HL-60 (cell line): ENCODE measurements around the gene GRID1.

Experiments
- GABPA ChIP-seq: IDR thresholded peaks from 2 replicates; pipeline ENCODE4 v1.6.1; 2012; ENCODE audit warnings: low read depth
- POLR2AphosphoS5 ChIP-seq: IDR thresholded peaks from 2 replicates; pipeline ENCODE4 v1.6.1; 2012; ENCODE audit warnings: low read depth
- SPI1 ChIP-seq: IDR thresholded peaks from 2 replicates; pipeline ENCODE4 v1.6.1; 2012; ENCODE audit warnings: low read depth, mild to moderate bottlenecking, borderline replicate concordance
- TF ChIP-seq, protein P1 (sequence below): IDR thresholded peaks from 2 replicates; pipeline ENCODE4 v1.6.1; 2012; ENCODE audit warnings: low read depth; ENCODE audit not compliant: insufficient replicate concordance
- TF ChIP-seq, protein P2 (sequence below): IDR thresholded peaks from one replicate; pipeline ENCODE4 v1.5.1; 2011; ENCODE audit warnings: low read length, control low read depth, inconsistent platforms; ENCODE audit not compliant: insufficient read depth

DNA sequence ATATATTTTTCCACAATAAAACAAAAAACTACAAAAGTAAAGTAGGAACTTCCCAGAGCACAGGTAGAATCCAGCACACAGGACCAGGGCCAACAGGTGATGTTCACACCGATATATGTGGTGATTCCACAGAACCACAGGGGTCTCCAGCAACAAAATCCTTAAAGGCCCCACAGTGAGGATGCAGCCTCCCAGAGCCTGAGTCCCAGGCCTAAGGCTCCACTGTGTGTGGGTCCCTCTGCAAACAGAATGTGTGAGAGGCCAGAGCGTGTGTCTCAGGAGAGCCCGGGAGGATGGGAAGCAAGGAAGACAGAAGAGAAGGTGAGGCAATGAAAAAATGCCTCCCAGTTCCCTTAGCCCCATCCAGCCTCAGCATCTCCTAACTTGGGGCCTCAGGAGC lies 173.9 kb downstream of the GRID1 start:
- TF ChIP-seq, protein P1, sequence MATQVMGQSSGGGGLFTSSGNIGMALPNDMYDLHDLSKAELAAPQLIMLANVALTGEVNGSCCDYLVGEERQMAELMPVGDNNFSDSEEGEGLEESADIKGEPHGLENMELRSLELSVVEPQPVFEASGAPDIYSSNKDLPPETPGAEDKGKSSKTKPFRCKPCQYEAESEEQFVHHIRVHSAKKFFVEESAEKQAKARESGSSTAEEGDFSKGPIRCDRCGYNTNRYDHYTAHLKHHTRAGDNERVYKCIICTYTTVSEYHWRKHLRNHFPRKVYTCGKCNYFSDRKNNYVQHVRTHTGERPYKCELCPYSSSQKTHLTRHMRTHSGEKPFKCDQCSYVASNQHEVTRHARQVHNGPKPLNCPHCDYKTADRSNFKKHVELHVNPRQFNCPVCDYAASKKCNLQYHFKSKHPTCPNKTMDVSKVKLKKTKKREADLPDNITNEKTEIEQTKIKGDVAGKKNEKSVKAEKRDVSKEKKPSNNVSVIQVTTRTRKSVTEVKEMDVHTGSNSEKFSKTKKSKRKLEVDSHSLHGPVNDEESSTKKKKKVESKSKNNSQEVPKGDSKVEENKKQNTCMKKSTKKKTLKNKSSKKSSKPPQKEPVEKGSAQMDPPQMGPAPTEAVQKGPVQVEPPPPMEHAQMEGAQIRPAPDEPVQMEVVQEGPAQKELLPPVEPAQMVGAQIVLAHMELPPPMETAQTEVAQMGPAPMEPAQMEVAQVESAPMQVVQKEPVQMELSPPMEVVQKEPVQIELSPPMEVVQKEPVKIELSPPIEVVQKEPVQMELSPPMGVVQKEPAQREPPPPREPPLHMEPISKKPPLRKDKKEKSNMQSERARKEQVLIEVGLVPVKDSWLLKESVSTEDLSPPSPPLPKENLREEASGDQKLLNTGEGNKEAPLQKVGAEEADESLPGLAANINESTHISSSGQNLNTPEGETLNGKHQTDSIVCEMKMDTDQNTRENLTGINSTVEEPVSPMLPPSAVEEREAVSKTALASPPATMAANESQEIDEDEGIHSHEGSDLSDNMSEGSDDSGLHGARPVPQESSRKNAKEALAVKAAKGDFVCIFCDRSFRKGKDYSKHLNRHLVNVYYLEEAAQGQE = no peak
- TF ChIP-seq SPI1 (no peak), POLR2AphosphoS5 (no peak), GABPA (no peak)
- TF ChIP-seq, protein P2, sequence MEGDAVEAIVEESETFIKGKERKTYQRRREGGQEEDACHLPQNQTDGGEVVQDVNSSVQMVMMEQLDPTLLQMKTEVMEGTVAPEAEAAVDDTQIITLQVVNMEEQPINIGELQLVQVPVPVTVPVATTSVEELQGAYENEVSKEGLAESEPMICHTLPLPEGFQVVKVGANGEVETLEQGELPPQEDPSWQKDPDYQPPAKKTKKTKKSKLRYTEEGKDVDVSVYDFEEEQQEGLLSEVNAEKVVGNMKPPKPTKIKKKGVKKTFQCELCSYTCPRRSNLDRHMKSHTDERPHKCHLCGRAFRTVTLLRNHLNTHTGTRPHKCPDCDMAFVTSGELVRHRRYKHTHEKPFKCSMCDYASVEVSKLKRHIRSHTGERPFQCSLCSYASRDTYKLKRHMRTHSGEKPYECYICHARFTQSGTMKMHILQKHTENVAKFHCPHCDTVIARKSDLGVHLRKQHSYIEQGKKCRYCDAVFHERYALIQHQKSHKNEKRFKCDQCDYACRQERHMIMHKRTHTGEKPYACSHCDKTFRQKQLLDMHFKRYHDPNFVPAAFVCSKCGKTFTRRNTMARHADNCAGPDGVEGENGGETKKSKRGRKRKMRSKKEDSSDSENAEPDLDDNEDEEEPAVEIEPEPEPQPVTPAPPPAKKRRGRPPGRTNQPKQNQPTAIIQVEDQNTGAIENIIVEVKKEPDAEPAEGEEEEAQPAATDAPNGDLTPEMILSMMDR = no peak
